GM12892 (cell line): Measurements from ENCODE around the gene FMN2.

ENCODE experiments used
- POLR2A ChIP-seq: IDR thresholded peaks from 2 replicates; pipeline ENCODE4 v1.6.1; 2011; ENCODE audit warnings: low read depth, low read length, control low read depth
- TAF1 ChIP-seq: IDR thresholded peaks from 2 replicates; pipeline ENCODE4 v1.6.1; 2011; ENCODE audit warnings: low read depth, mild to moderate bottlenecking, control low read depth, low read length, borderline replicate concordance

- TF ChIP-seq POLR2A, result no peak
- no peak for TF ChIP-seq TAF1
These were observed 5.0 kb upstream of the FMN2 start for GRCh38 chr1:240086726-240087125.
